GM19468 (cell line): ENCODE data around the gene ARR3.
"Not testable (repeated sequence)": the region's sequence is repeated elsewhere in the genome, so short reads cannot be mapped to it uniquely, and the experiment has no call there.

Source experiments
- ATAC-seq: cut with Tn5 transposase; IDR thresholded peaks from one replicate; pipeline ENCODE4 v1.9.1; 2021; ENCODE audit warnings: mild to moderate bottlenecking, moderate library complexity, moderate number of reproducible peaks; ENCODE audit not compliant: unreplicated experiment; ENCODE audit errors: extremely low read depth

The ARR3 gene

GRCh38 chrX:70268034-70268433 lies at the start of gene ARR3:
ARR3 (plus strand) TSS chrX:70268334; CDS start chrX:70269386, 1,052 bp downstream.
- ATAC-seq = no peak

GRCh38 chrX:70219938-70220764 lies 48.0 kb upstream of the ARR3 start:
- no peak for ATAC-seq

GRCh38 chrX:70226048-70226447 lies 42.1 kb upstream of the ARR3 start:
- no peak for ATAC-seq

GRCh38 chrX:70226687-70227086 lies 41.4 kb upstream of the ARR3 start:
- ATAC-seq = no peak

GRCh38 chrX:70231666-70232065 lies 36.5 kb upstream of the ARR3 start:
- no peak for ATAC-seq

GRCh38 chrX:70234355-70234754 lies 33.8 kb upstream of the ARR3 start, which contains the start of gene AWAT1:
AWAT1 (plus strand) TSS chrX:70234655; CDS start chrX:70234696, 41 bp downstream.
- ATAC-seq = no peak

GRCh38 chrX:70240751-70241150 lies 27.4 kb upstream of the ARR3 start:
- ATAC-seq = no peak

- ATAC-seq = no peak
Observed at GRCh38 chrX:70241501-70241900, 26.6 kb upstream of the ARR3 start.

- not testable (repeated sequence) for ATAC-seq
Observed at GRCh38 chrX:70243601-70244000, 24.5 kb upstream of the ARR3 start.

- ATAC-seq = no peak
Observed at GRCh38 chrX:70244881-70245280, 23.3 kb upstream of the ARR3 start.

GRCh38 chrX:70247252-70247651 lies 20.9 kb upstream of the ARR3 start:
- ATAC-seq = no peak

GRCh38 chrX:70252491-70252890 lies 15.6 kb upstream of the ARR3 start:
- no peak for ATAC-seq

- no peak for ATAC-seq
Observed at GRCh38 chrX:70253377-70254062, 14.6 kb upstream of the ARR3 start.

- ATAC-seq = no peak
Observed at GRCh38 chrX:70254063-70254400, 14.1 kb upstream of the ARR3 start.

GRCh38 chrX:70254909-70255308 lies 13.2 kb upstream of the ARR3 start:
- no peak for ATAC-seq

GRCh38 chrX:70255452-70255851 lies 12.7 kb upstream of the ARR3 start:
- no peak for ATAC-seq

GRCh38 chrX:70257423-70258288 lies 10.5 kb upstream of the ARR3 start:
- no peak for ATAC-seq

GRCh38 chrX:70260104-70260503 lies 8.0 kb upstream of the ARR3 start, which contains the start of gene P2RY4:
P2RY4 (minus strand) TSS chrX:70260204; CDS start chrX:70259624, 580 bp downstream.
- ATAC-seq = no peak

GRCh38 chrX:70262952-70263567 lies 5.1 kb upstream of the ARR3 start:
- ATAC-seq = no peak

- no peak for ATAC-seq
Observed at GRCh38 chrX:70264784-70265183, 3.4 kb upstream of the ARR3 start.
